Caco-2 (cell line): Measurements from ENCODE around the gene SAMM50. TPM values are rescaled to one million over a fixed set of nuclear protein-coding genes. Genes with fewer than 3 reads are reported as not detected.
A peak's percentile ranks its signal among the peaks of the same experiment; 100 is the strongest.

ENCODE experiments used
- BruUV-seq: library from RNA; stranded (reverse); fragments of 400-500 nt; replicated peaks from 2 replicates; lab custom pipeline; 2021; lab: Mats Ljungman, UMichigan
- CTCF ChIA-PET: fragments of 300-600 bp; sonication (Branson Sonifier 250); formaldehyde crosslinking; loops from one replicate; lab custom pipeline; 2022; ENCODE audit warnings: antibody characterized with exemption; lab: Charles Lee
- POLR2A ChIA-PET: fragments of 300-600 bp; sonication (Branson Sonifier 250); formaldehyde crosslinking; loops from one replicate; lab custom pipeline; 2022; ENCODE audit warnings: antibody characterized with exemption; lab: Charles Lee
- DNase-seq, 2 experiments: peaks; one replicate each; pipeline versions ENCODE4 v3.0.0 to v3.0.0-alpha.2; 2020 to 2022
- H3K27me3 ChIP-seq: replicated peaks from 2 replicates; pipeline ENCODE4 v1.6.0; 2011; ENCODE audit warnings: low read length; ENCODE audit not compliant: control insufficient read depth, insufficient read depth
- H3K36me3 ChIP-seq: 2 replicates; pipeline ENCODE4 v1.5.1; 2011; ENCODE audit warnings: low read length; ENCODE audit not compliant: control insufficient read depth, insufficient read depth
- H3K4me1 ChIP-seq: fragments of 250-450 bp; sonication (Bioruptor Pico); 2 replicates; pipeline ENCODE4 v1.5.1; 2020; ENCODE audit warnings: mild to moderate bottlenecking
- H3K4me3 ChIP-seq: 2 replicates; pipeline ENCODE4 v1.5.1; 2011; ENCODE audit warnings: low read depth, mild to moderate bottlenecking, control low read depth, low read length
- H3K9me3 ChIP-seq: fragments of 250-450 bp; sonication (Bioruptor Pico); 2 replicates; pipeline ENCODE4 v1.5.1; 2020; ENCODE audit warnings: mild to moderate bottlenecking, moderate library complexity
- H3K27ac Mint-ChIP-seq: one replicate; pipeline ENCODE4 v1.8.0; 2022; ENCODE audit warnings: mixed read lengths; ENCODE audit not compliant: unreplicated experiment
- H3K27me3 Mint-ChIP-seq: one replicate; pipeline ENCODE4 v1.8.0; 2022; ENCODE audit warnings: mixed read lengths; ENCODE audit not compliant: insufficient read depth, unreplicated experiment
- H3K36me3 Mint-ChIP-seq: one replicate; pipeline ENCODE4 v1.8.0; 2022; ENCODE audit warnings: mild to moderate bottlenecking, mixed read lengths; ENCODE audit not compliant: insufficient read depth, unreplicated experiment
- H3K4me1 Mint-ChIP-seq: one replicate; pipeline ENCODE4 v1.8.0; 2022; ENCODE audit warnings: low read depth, mixed read lengths; ENCODE audit not compliant: unreplicated experiment
- H3K4me3 Mint-ChIP-seq: one replicate; pipeline ENCODE4 v1.8.0; 2022; ENCODE audit warnings: mild to moderate bottlenecking, moderate library complexity, mixed read lengths; ENCODE audit not compliant: unreplicated experiment
- H3K9me3 Mint-ChIP-seq: one replicate; pipeline ENCODE4 v1.8.0; 2022; ENCODE audit warnings: mixed read lengths; ENCODE audit not compliant: unreplicated experiment
- CTCF ChIP-seq, 2 experiments: fragments of 200-600 bp in 1 of 2; IDR thresholded peaks; 1 replicate in 1 of 2; 2 replicates in 1 of 2; pipeline versions ENCODE4 v1.5.1 to v1.8.0; 2011 to 2022; ENCODE audit warnings: antibody characterized with exemption in 1 of 2, control low read depth in 1 of 2, inconsistent platforms in 1 of 2, low read depth in 1 of 2, low read length in 1 of 2, mild to moderate bottlenecking in 1 of 2, moderate library complexity in 1 of 2; ENCODE audit not compliant: insufficient read depth in 1 of 2, severe bottlenecking in 1 of 2, unreplicated experiment in 1 of 2
- intact Hi-C: fragments of 100-400 bp; cut with micrococcal nuclease; formaldehyde crosslinking; loops from one replicate; pipeline ENCODE4 v1.10.0; 2022; ENCODE audit not compliant: unreplicated experiment
- total RNA-seq: library from RNA; stranded (reverse); gene quantifications from 2 replicates; pipeline ENCODE4 v1.2.3, GENCODE V29; 2022

Gene SAMM50
- total RNA-seq, 1 experiment from 2014 or later = 66.4 TPM

- H3K4me1 Mint-ChIP-seq = peaks cover 7% of the 10 kb centered on the region
- intact Hi-C loops = no loop called here
- no peak overlapping the region for H3K4me3 ChIP-seq
- TF ChIP-seq CTCF (IDR thresholded peaks at IDR 0.05; ENCODE audit: insufficient read depth in 1 of 2, low read depth in 1 of 2, low read length in 1 of 2, severe bottlenecking in 1 of 2, unreplicated experiment in 1 of 2) = no peak
- peaks cover 54% of the 10 kb centered on the region for H3K36me3 Mint-ChIP-seq
- no peaks in the 10 kb centered on the region for H3K9me3 Mint-ChIP-seq
- no peak for DNase-seq
- H3K27me3 ChIP-seq = no peaks in the 10 kb centered on the region
- no peaks in the 10 kb centered on the region for H3K9me3 ChIP-seq
- no peaks in the 10 kb centered on the region for H3K4me1 ChIP-seq
- H3K27me3 Mint-ChIP-seq = no peaks in the 10 kb centered on the region
- ChIA-PET CTCF (no interaction called here), POLR2A (no interaction called here)
- BruUV-seq = no TSS peak
- H3K4me3 Mint-ChIP-seq = no peak overlapping the region
- peak overlapping the region; percentile 54 for H3K27ac Mint-ChIP-seq
- H3K36me3 ChIP-seq = peaks cover 3% of the 10 kb centered on the region; the same call in 1 of the 2 replicates
These were observed 11.8 kb downstream of the SAMM50 start for GRCh38 chr22:43967069-43967468.

- DNase-seq = no peak
- BruUV-seq = no TSS peak
- Mint-ChIP-seq H3K4me1 (peaks cover 7% of the 10 kb centered on the region), H3K36me3 (peaks cover 54% of the 10 kb centered on the region), H3K4me3 (no peak overlapping the region), H3K27me3 (no peaks in the 10 kb centered on the region), H3K9me3 (no peaks in the 10 kb centered on the region), H3K27ac (no peak overlapping the region)
- Histone ChIP-seq H3K27me3 (no peaks in the 10 kb centered on the region), H3K36me3 (peaks cover 4% of the 10 kb centered on the region), H3K4me3 (no peak overlapping the region), H3K4me1 (no peaks in the 10 kb centered on the region), H3K9me3 (no peaks in the 10 kb centered on the region)
- no peak for TF ChIP-seq CTCF (IDR thresholded peaks at IDR 0.05; ENCODE audit: insufficient read depth in 1 of 2, low read depth in 1 of 2, low read length in 1 of 2, severe bottlenecking in 1 of 2, unreplicated experiment in 1 of 2)
- CTCF ChIA-PET = no interaction called here
- intact Hi-C loops = no loop called here
- POLR2A ChIA-PET = no interaction called here
These were observed 13.4 kb downstream of the SAMM50 start for GRCh38 chr22:43968614-43969013.

- Histone ChIP-seq H3K4me1 (no peaks in the 10 kb centered on the region), H3K27me3 (no peaks in the 10 kb centered on the region), H3K36me3 (peaks cover 4% of the 10 kb centered on the region), H3K4me3 (no peak overlapping the region), H3K9me3 (no peaks in the 10 kb centered on the region)
- Mint-ChIP-seq H3K4me3 (no peak overlapping the region), H3K36me3 (peaks cover 56% of the 10 kb centered on the region), H3K4me1 (peaks cover 7% of the 10 kb centered on the region), H3K27me3 (no peaks in the 10 kb centered on the region), H3K27ac (no peak overlapping the region), H3K9me3 (no peaks in the 10 kb centered on the region)
- ChIA-PET POLR2A (no interaction called here), CTCF (no interaction called here)
- TF ChIP-seq CTCF (IDR thresholded peaks at IDR 0.05; ENCODE audit: insufficient read depth in 1 of 2, low read depth in 1 of 2, low read length in 1 of 2, severe bottlenecking in 1 of 2, unreplicated experiment in 1 of 2) = no peak
- DNase-seq = no peak
- intact Hi-C loops = no loop called here
- no TSS peak for BruUV-seq
These were observed 14.0 kb downstream of the SAMM50 start for GRCh38 chr22:43969021-43969878.
